Thyroid gland (tissue), 4 donors: Measurements from ENCODE around the gene LINC01488. TPM values are rescaled to one million over a fixed set of nuclear protein-coding genes. Genes with fewer than 3 reads are reported as not detected.

Experiments
- DNase-seq, 2 donors: peaks; one replicate each; pipeline ENCODE4 v3.0.0-alpha.2; 2019
- H3K27ac ChIP-seq, 3 donors: fragments of 200-600 bp; sonication (generic); 1 replicate in 2 of 3; 2 replicates in 1 of 3; pipeline ENCODE4 v1.5.1; 2016 to 2019; ENCODE audit warnings: mild to moderate bottlenecking in 1 of 3, moderate library complexity in 1 of 3
- H3K27me3 ChIP-seq: fragments of 200-600 bp; sonication (generic); one replicate; pipeline ENCODE4 v1.5.1; 2019
- H3K36me3 ChIP-seq, 2 donors: fragments of 200-600 bp; sonication (generic); one replicate each; pipeline ENCODE4 v1.5.1; 2016 to 2019
- H3K4me1 ChIP-seq, 2 donors: fragments of 200-600 bp; sonication (generic); one replicate each; pipeline ENCODE4 v1.5.1; 2017 to 2019
- H3K4me3 ChIP-seq, 3 donors: fragments of 200-600 bp; sonication (generic); replicated peaks in 1 of 3; 1 replicate in 2 of 3; 2 replicates in 1 of 3; pipeline ENCODE4 v1.5.1; 2016; ENCODE audit warnings: mild to moderate bottlenecking in 1 of 3
- H3K9me3 ChIP-seq: fragments of 200-600 bp; sonication (generic); one replicate; pipeline ENCODE4 v1.5.1; 2017
- POLR2A ChIP-seq, 2 donors: fragments of 450-650 bp; IDR thresholded peaks; one replicate each; pipeline ENCODE4 v1.6.1; 2017; ENCODE audit warnings: antibody characterized with exemption in 2 of 2, mild to moderate bottlenecking in 2 of 2, moderate library complexity in 1 of 2
- WGBS, 2 donors: methylation state at CpG; one replicate each; pipeline ENCODE4 v1.1.5; 2017; 5-methylcytosine and 5-hydroxymethylcytosine counted together
- intact Hi-C: fragments of 100-400 bp; cut with DNase I; formaldehyde crosslinking; loops from one replicate; pipeline ENCODE4 v1.15.1; 2023
- total RNA-seq, 4 donors: library from RNA; depleted of rRNA; stranded (reverse); fragments of >200 nt; gene quantifications; one replicate each; pipeline ENCODE4 v1.2.3, GENCODE V29; 2016
- TF ChIP-seq, protein P1 (sequence below), 6 experiments: fragments of 200-600 bp in 3 of 6; fragments of 450-650 bp in 3 of 6; sonication (generic) in 3 of 6; IDR thresholded peaks; one replicate each; pipeline ENCODE4 v1.5.1; 2016 to 2019; ENCODE audit warnings: antibody characterized with exemption in 6 of 6, mild to moderate bottlenecking in 2 of 6, inconsistent platforms in 1 of 6, moderate library complexity in 1 of 6

The LINC01488 gene
- total RNA-seq, 4 donors from 2014 or later, result not detected

DNA sequence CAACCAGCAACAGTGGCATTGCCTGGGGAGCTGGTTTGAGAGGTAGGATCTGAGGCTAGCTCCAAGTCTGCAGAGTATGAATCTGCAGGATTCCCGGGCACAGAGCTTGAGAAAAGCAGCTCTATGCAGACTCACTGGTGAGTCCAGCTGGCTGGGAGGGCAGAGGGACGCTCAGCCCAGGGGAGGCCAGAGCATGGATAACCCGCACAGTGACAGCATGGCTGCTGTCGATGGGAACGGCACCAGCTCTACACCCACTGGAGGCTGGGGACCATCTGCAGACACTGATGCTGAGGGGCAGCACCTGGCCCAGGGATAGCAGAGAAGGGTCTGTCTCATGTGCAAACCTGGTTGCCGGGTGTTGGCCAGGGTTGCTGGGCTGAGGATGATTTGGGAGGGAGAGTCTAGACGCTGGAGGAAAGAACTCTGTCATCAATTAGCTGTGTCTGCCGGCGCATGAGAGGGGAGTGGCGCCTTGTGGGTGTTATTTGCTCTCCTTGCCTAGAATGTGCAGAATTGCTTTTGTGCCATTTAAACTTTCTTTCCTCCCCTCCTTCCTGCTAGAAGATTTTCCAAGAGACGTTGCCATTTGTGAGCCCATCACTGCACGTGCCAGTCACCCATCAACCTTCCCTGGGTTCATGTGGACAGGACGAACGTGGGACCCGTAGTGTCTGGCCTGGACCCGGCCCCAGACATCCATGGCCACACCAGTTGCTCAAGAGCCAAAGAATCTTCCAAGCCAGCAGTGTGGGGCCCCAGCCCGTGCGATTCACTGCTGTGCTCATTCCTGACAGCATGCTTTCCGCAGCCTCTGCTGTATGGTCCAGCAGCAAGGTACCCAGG lies 19.1 kb upstream of the LINC01488 start:
- Histone ChIP-seq H3K9me3 (no peaks in the 10 kb centered on the region), H3K27ac (no peak overlapping the region), H3K27me3 (no peaks in the 10 kb centered on the region), H3K4me3 (no peak overlapping the region), H3K36me3 (no peaks in the 10 kb centered on the region), H3K4me1 (peaks cover 0 to 36% of the 10 kb centered on the region in 2 donors)
- WGBS, 2 donors, result 75 to 80% methylated on average over 19 of the region's 19 CpGs
- DNase-seq, result no peak
- intact Hi-C loops, result loop anchor here (10.0 kb wide), 1 partner anchor 72 kb away; no protein-coding TSS in a partner anchor
- no peak for TF ChIP-seq POLR2A (IDR thresholded peaks at IDR 0.05)
- TF ChIP-seq, protein P1, sequence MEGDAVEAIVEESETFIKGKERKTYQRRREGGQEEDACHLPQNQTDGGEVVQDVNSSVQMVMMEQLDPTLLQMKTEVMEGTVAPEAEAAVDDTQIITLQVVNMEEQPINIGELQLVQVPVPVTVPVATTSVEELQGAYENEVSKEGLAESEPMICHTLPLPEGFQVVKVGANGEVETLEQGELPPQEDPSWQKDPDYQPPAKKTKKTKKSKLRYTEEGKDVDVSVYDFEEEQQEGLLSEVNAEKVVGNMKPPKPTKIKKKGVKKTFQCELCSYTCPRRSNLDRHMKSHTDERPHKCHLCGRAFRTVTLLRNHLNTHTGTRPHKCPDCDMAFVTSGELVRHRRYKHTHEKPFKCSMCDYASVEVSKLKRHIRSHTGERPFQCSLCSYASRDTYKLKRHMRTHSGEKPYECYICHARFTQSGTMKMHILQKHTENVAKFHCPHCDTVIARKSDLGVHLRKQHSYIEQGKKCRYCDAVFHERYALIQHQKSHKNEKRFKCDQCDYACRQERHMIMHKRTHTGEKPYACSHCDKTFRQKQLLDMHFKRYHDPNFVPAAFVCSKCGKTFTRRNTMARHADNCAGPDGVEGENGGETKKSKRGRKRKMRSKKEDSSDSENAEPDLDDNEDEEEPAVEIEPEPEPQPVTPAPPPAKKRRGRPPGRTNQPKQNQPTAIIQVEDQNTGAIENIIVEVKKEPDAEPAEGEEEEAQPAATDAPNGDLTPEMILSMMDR (IDR thresholded peaks at IDR 0.05), result no peak

DNA sequence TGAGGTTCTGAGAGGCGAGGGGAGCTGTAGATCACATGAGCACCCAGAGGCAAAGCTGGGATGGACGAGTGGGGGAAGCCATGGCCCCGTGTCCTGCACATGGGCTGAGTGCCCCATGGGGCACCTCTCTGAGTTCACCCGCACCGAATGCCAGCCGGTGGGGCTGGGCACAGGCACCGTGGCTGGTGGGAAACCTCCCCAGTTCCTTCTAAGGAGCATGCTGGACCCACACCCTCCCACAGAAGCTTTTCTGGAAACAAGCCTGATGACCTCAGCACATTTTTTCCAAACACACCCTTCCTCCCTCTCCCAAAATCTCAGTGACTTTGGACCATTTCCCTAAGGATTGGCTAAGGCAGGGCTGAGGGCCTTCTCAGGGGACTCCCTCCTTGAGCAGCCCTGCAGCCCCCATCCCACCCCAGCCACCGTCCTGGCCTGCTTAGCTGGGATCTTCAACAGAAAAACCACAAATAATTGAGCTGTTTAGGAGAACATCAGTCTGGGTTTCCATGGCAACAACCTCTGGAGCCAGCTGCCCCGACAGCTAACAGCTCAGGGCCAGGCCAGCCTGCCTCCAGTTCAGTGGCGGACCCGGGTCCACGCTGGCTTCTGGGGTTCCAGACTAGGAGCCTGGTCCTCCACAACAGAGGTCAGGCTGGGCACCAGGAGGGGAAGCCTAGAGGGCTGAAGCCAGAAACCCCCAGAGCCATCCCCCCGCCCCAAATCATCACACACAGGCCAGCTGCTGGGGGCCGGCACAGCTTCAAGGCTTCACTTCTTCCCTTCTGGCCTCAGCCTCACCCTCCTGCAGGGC lies 18.1 kb upstream of the LINC01488 start:
- intact Hi-C loops, result loop anchor here (10.0 kb wide), 1 partner anchor 71 kb away; no protein-coding TSS in a partner anchor
- TF ChIP-seq, protein P1 (IDR thresholded peaks at IDR 0.05), result no peak
- Histone ChIP-seq H3K4me3 (no peak overlapping the region), H3K27me3 (no peaks in the 10 kb centered on the region), H3K9me3 (no peaks in the 10 kb centered on the region), H3K27ac (no peak overlapping the region), H3K4me1 (peaks cover 0 to 36% of the 10 kb centered on the region in 2 donors), H3K36me3 (no peaks in the 10 kb centered on the region)
- WGBS, 2 donors, result 54 to 65% methylated on average over 12 of the region's 14 CpGs
- no peak for DNase-seq

DNA sequence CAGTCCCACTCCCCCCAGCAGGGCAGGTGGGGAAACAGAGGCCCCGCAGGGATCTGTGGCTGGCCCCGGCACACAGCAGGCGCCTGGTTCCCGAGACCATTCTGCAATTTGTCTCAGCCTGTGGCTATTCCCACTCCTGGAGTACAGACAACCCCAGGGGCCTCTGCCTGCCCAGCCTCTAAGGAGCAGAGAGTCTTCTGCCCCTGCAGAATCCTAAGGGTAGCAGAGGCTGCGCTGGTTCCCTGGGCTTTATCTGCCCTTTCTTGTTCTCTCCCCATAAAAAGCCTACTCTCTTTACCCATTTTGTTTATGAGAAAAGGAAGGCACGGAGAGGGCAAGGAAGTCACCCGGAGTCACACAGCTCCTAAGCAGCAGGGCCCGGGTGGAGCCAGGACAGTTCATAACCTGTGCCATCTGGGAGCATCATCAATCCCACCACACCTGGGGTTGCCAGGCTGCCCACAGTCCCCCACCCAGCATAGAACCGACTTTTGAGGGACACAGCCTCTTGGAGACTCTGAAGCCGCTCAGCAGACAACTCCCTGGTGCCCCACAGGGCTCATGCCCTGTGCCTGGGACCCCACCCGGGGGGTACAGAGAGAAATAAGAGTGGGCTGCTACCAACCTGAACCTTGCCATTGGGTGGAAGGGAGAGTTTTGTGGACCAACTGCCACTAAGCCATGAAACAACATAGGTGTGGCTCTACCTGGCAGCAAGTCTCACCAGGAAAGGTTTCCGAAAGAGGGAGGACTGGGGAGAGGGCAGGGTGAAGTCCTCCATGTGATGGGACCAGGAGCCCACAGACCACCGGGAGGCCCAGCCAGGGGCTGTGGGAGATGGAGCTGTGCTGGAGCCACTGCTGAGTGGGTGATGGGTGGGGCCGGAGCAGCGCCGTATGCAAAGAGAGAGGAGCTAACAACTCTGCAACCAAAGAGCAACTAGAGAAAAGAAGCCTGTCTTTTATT lies 17.2 kb upstream of the LINC01488 start:
- no peak for DNase-seq
- H3K27me3 ChIP-seq, result no peaks in the 10 kb centered on the region
- no peak overlapping the region for H3K4me3 ChIP-seq
- no peaks in the 10 kb centered on the region for H3K36me3 ChIP-seq
- H3K9me3 ChIP-seq, result no peaks in the 10 kb centered on the region
- WGBS, 2 donors, result 84 to 88% methylated on average over 10 to 16 of the region's 16 CpGs
- peaks cover 0 to 36% of the 10 kb centered on the region in 2 donors for H3K4me1 ChIP-seq
- intact Hi-C loops, result loop anchor here (10.0 kb wide), 1 partner anchor 71 kb away; no protein-coding TSS in a partner anchor
- TF ChIP-seq, protein P1 (IDR thresholded peaks at IDR 0.05), result no peak
- no peak for TF ChIP-seq POLR2A (IDR thresholded peaks at IDR 0.05)
- H3K27ac ChIP-seq, result no peak overlapping the region

- Histone ChIP-seq H3K36me3 (no peaks in the 10 kb centered on the region), H3K4me1 (peaks cover 0 to 27% of the 10 kb centered on the region in 2 donors), H3K27ac (no peak overlapping the region), H3K9me3 (no peaks in the 10 kb centered on the region), H3K27me3 (no peaks in the 10 kb centered on the region), H3K4me3 (no peak overlapping the region)
- TF ChIP-seq, protein P1 (IDR thresholded peaks at IDR 0.05), result no peak
- TF ChIP-seq POLR2A (IDR thresholded peaks at IDR 0.05), result no peak
- intact Hi-C loops, result loop anchor here (10.0 kb wide), 1 partner anchor 69 kb away; no protein-coding TSS in a partner anchor
- WGBS, 2 donors, result 54 to 63% methylated on average over 11 to 14 of the region's 17 CpGs
- DNase-seq, result peak; percentile 49 to 52
Measured at GRCh38 chr11:69465236-69466000, 16.0 kb upstream of the LINC01488 start.
